ENCODE data around the gene UBR2.
A peak's percentile ranks its signal among the peaks of the same experiment; 100 is the strongest.
"Not testable (repeated sequence)": the region's sequence is repeated elsewhere in the genome, so short reads cannot be mapped to it uniquely, and the experiment has no call there.

UBR2 gene

DNA sequence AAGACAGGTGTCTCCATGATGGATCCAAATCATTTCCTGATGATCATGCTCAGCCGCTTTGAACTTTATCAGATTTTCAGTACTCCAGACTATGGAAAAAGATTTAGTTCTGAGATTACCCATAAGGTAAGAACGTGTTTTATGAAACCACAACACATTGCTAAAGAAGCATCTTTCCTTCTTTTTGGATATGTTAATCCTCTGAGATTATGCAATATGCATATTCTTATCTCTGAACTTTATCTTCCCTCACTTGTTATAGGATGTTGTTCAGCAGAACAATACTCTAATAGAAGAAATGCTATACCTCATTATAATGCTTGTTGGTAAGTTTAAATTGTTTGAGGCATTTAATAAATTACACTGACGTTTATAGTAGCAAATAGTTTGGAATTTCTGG, 80.4 kb downstream of the UBR2 start:
- FAIRE-seq = no peak
- TF ChIP-seq, protein P1, sequence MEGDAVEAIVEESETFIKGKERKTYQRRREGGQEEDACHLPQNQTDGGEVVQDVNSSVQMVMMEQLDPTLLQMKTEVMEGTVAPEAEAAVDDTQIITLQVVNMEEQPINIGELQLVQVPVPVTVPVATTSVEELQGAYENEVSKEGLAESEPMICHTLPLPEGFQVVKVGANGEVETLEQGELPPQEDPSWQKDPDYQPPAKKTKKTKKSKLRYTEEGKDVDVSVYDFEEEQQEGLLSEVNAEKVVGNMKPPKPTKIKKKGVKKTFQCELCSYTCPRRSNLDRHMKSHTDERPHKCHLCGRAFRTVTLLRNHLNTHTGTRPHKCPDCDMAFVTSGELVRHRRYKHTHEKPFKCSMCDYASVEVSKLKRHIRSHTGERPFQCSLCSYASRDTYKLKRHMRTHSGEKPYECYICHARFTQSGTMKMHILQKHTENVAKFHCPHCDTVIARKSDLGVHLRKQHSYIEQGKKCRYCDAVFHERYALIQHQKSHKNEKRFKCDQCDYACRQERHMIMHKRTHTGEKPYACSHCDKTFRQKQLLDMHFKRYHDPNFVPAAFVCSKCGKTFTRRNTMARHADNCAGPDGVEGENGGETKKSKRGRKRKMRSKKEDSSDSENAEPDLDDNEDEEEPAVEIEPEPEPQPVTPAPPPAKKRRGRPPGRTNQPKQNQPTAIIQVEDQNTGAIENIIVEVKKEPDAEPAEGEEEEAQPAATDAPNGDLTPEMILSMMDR (IDR thresholded peaks at IDR 0.05; ENCODE audit: insufficient read depth, missing control alignments) = no peak

GRCh38 chr6:42652024-42652746, 88.4 kb downstream of the UBR2 start:
- TF ChIP-seq, protein P1 (IDR thresholded peaks at IDR 0.05; ENCODE audit: insufficient read depth, missing control alignments) = no peak
- no peak for DNase-seq (ENCODE audit: insufficient read length, low spot score)
- FAIRE-seq = no peak

More for the DNA sequence above, 80.4 kb downstream of the UBR2 start:
- no peak for DNase-seq (ENCODE audit: insufficient read length, low spot score)

GRCh38 chr6:42653851-42654250, 90.0 kb downstream of the UBR2 start:
- TF ChIP-seq, protein P1 (IDR thresholded peaks at IDR 0.05; ENCODE audit: insufficient read depth, missing control alignments) = no peak
- FAIRE-seq (no peak), DNase-seq (ENCODE audit: insufficient read length, low spot score) (no peak)

DNA sequence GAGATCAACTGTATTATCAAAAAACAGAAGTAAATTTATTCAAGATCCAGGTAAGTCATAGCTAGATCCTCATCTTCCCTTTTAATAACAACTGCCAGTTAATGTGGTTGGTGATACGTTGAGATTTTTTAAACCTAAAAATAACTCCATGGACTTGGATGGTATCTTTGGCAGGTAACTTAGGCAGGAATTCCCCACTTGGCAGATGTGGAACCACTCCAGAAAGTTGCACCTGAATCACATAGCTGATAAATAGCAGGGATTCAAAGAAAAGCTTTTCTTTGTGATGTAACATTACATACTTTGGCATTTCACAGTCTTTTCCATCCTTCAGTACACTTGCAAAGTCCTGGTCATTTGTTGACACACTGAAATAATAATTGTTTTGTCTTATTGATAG, 96.0 kb downstream of the UBR2 start:
- DNase-seq (ENCODE audit: insufficient read length, low spot score) (no peak), FAIRE-seq (no peak)
- TF ChIP-seq, protein P1 (IDR thresholded peaks at IDR 0.05; ENCODE audit: insufficient read depth, missing control alignments) = no peak

DNA sequence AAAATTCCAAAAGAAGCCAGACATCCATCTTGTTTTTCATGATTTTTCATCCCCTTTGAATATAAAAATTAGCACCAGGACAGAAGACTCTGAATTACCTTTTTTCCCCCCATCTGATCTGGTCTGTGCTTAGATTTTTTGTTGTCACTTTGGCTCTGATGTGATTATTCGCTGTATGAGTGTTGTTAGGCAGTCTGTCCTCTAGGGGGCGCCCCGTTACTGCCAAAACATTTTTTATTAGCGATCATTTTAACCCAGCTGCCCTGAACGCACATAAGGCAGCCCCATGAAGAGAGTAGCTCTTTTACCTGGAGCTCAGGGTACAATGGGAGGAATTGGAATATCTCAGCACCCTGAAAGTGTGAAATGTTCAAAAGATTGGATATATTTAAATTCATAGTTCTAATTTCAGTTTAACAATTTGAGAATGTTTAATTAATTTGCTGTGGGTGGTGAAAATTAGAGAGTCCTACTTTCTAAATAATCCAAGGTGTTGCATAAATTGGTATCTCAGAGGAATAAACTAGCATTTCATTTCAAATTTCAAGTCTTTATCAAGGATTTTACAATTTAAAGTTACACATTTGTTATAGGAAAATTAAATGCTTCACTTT, 97.8 kb downstream of the UBR2 start:
- peak; percentile 85 for FAIRE-seq

GRCh38 chr6:42664718-42665117, 100.9 kb downstream of the UBR2 start:
- TF ChIP-seq, protein P1 (IDR thresholded peaks at IDR 0.05; ENCODE audit: insufficient read depth, missing control alignments) = no peak
- DNase-seq (ENCODE audit: insufficient read length, low spot score) (no peak), FAIRE-seq (no peak)

More for the DNA sequence above, 97.8 kb downstream of the UBR2 start:
- DNase-seq (ENCODE audit: insufficient read length, low spot score) = no peak
- TF ChIP-seq, protein P1 (IDR thresholded peaks at IDR 0.05; ENCODE audit: insufficient read depth, missing control alignments) = peak; percentile 93

DNA sequence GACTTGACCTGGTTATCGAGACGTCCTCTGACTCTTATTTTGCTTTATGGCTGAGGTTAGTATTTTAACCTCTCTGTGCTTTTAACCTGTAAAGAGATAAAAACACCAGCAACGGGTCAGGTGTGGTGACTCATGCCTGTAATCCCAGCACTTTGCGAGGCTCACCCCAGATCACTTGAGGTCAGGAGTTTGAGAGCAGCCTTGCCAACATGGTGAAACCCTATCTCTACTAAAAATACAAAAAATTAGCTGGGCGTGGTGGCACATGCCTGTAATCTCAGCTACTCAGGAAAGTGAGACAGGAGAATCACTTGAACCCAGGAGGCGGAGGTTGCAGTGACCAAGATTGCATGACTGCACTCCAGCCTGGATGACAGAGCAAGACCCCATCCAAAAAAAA, 110.5 kb downstream of the UBR2 start:
- not testable (repeated sequence) for DNase-seq (ENCODE audit: insufficient read length, low spot score); FAIRE-seq
